Thyroid gland (tissue), 4 donors: ENCODE measurements around the gene TOMM5.

Experiments
- CTCF ChIP-seq, 6 experiments: fragments of 200-600 bp in 3 of 6; fragments of 450-650 bp in 3 of 6; sonication (generic) in 3 of 6; IDR thresholded peaks; one replicate each; pipeline ENCODE4 v1.5.1; 2016 to 2019; ENCODE audit warnings: antibody characterized with exemption in 6 of 6, mild to moderate bottlenecking in 2 of 6, inconsistent platforms in 1 of 6, moderate library complexity in 1 of 6
- POLR2A ChIP-seq, 2 donors: fragments of 450-650 bp; IDR thresholded peaks; one replicate each; pipeline ENCODE4 v1.6.1; 2017; ENCODE audit warnings: antibody characterized with exemption in 2 of 2, mild to moderate bottlenecking in 2 of 2, moderate library complexity in 1 of 2

- TF ChIP-seq CTCF (IDR thresholded peaks at IDR 0.05) = no peak
- no peak for TF ChIP-seq POLR2A (IDR thresholded peaks at IDR 0.05)
Measured at GRCh38 chr9:37626708-37627292, 34.4 kb upstream of the TOMM5 start.
